A549 (cell line): ENCODE measurements around the gene REPS2. TPM values are rescaled to one million over a fixed set of nuclear protein-coding genes. Genes with fewer than 3 reads are reported as not detected.

Experiments
- ATAC-seq, 2 experiments: fragments of 200-7000 bp in 1 of 2; fragments of >200 bp in 1 of 2; cut with Nextera tagmentation in 1 of 2; cut with Tn5 transposase in 1 of 2; 3 replicates each; pipeline versions ENCODE4 v1.8.0 to v1.9.1; 2018 to 2020; ENCODE audit warnings: mild to moderate bottlenecking in 1 of 2, moderate library complexity in 1 of 2
- CTCF ChIA-PET: fragments of 300-600 bp; sonication (Branson Sonifier 250); formaldehyde crosslinking; extraction: SDS; loops from one replicate; lab custom pipeline; 2021; ENCODE audit warnings: antibody characterized with exemption, inconsistent platforms; lab: Yijun Ruan, JAX
- POLR2A ChIA-PET: fragments of 350-600 bp; formaldehyde crosslinking; extraction: SDS; loops from one replicate; lab custom pipeline; 2021; ENCODE audit warnings: antibody characterized with exemption, inconsistent platforms; lab: Yijun Ruan, JAX
- DNase-seq, 2 experiments: peaks; one replicate each; pipeline versions ENCODE4 v3.0.0 to v3.0.0-alpha.2; 2011 to 2016; ENCODE audit warnings: low read depth in 1 of 2, low spot score in 1 of 2
- FAIRE-seq: peaks from 2 replicates; lab custom pipeline; 2011; peaks lifted over from hg19 to GRCh38; lab: Jason Lieb, UNC
- H3K27ac ChIP-seq, 2 experiments: fragments of >200 bp; sonication (Bioruptor Twin); formaldehyde crosslinking; 3 replicates each; pipeline ENCODE4 v1.5.1; 2016 to 2017
- H3K4me1 ChIP-seq: fragments of >200 bp; sonication (Bioruptor Twin); formaldehyde crosslinking; 3 replicates; pipeline ENCODE4 v1.6.1; 2016
- H3K4me2 ChIP-seq: fragments of >200 bp; sonication (Bioruptor Twin); formaldehyde crosslinking; 3 replicates; pipeline ENCODE4 v1.6.1; 2016
- H3K4me3 ChIP-seq: fragments of >200 bp; sonication (Bioruptor Twin); formaldehyde crosslinking; 3 replicates; pipeline ENCODE4 v1.5.1; 2016
- H3K9me3 ChIP-seq: fragments of >200 bp; sonication (Bioruptor Twin); formaldehyde crosslinking; 3 replicates; pipeline ENCODE4 v1.6.1; 2016
- BHLHE40 ChIP-seq: IDR thresholded peaks from 2 replicates; pipeline ENCODE4 v1.6.1; 2012; ENCODE audit warnings: low read depth, low read length, inconsistent platforms
- CBX8 ChIP-seq: fragments of 200-600 bp; sonication (generic); IDR thresholded peaks from 2 replicates; pipeline ENCODE4 v1.6.1; 2016
- CHD2 ChIP-seq: fragments of 150-350 bp; IDR thresholded peaks from 2 replicates; pipeline ENCODE4 v1.6.1; 2014; ENCODE audit warnings: low read length; ENCODE audit not compliant: partially characterized antibody
- CHD4 ChIP-seq: fragments of 200-600 bp; sonication (generic); IDR thresholded peaks from 2 replicates; pipeline ENCODE4 v1.6.1; 2016; ENCODE audit warnings: antibody characterized with exemption, mild to moderate bottlenecking, borderline replicate concordance
- ELK1 ChIP-seq: fragments of 150-350 bp; IDR thresholded peaks from 2 replicates; pipeline ENCODE4 v1.6.1; 2014; ENCODE audit warnings: low read depth, mild to moderate bottlenecking, low read length
- EP300 ChIP-seq, 2 experiments: fragments of >200 bp; sonication (Bioruptor Twin); formaldehyde crosslinking; IDR thresholded peaks; 2 replicates in 1 of 2; 3 replicates in 1 of 2; pipeline ENCODE4 v1.6.1; 2016 to 2017
- FOSB ChIP-seq: fragments of 250-450 bp; sonication (Bioruptor Pico); IDR thresholded peaks from 2 replicates; pipeline ENCODE4 v1.5.0; 2020; ENCODE audit warnings: mild to moderate bottlenecking, moderate library complexity
- FOSL2 ChIP-seq, 2 experiments: fragments of 450-650 bp in 1 of 2; fragments of >200 bp in 1 of 2; sonication (Bioruptor Twin) in 1 of 2; formaldehyde crosslinking; IDR thresholded peaks; 2 replicates each; pipeline versions ENCODE4 v1.5.0 to v1.6.1; 2016 to 2020; ENCODE audit warnings: mild to moderate bottlenecking in 1 of 2, moderate library complexity in 1 of 2
- GATA3 ChIP-seq: IDR thresholded peaks from 2 replicates; pipeline ENCODE4 v1.6.1; 2012; ENCODE audit warnings: borderline replicate concordance
- HEYL ChIP-seq: fragments of 250-450 bp; sonication (Bioruptor Pico); IDR thresholded peaks from 2 replicates; pipeline ENCODE4 v1.8.0; 2021; ENCODE audit warnings: mild to moderate bottlenecking, moderate library complexity
- JUN ChIP-seq, 2 experiments: fragments of >200 bp; sonication (Bioruptor Twin); formaldehyde crosslinking; IDR thresholded peaks; 2 replicates in 1 of 2; 3 replicates in 1 of 2; pipeline ENCODE4 v1.6.1; 2016 to 2017
- MAX ChIP-seq: IDR thresholded peaks from 2 replicates; pipeline ENCODE4 v1.6.1; 2012
- NPAS2 ChIP-seq: fragments of 250-450 bp; sonication (Bioruptor Pico); IDR thresholded peaks from 2 replicates; pipeline ENCODE4 v1.8.0; 2022; ENCODE audit warnings: mild to moderate bottlenecking, moderate library complexity, borderline replicate concordance
- NR3C1 ChIP-seq: fragments of >200 bp; sonication (Bioruptor Twin); formaldehyde crosslinking; IDR thresholded peaks from 3 replicates; pipeline ENCODE4 v1.6.1; 2017
- PBX3 ChIP-seq: IDR thresholded peaks from 2 replicates; pipeline ENCODE4 v1.6.1; 2012
- PHF8 ChIP-seq: fragments of 200-600 bp; sonication (generic); IDR thresholded peaks from 2 replicates; pipeline ENCODE4 v1.6.1; 2016; ENCODE audit warnings: low read depth, mild to moderate bottlenecking, antibody characterized with exemption, moderate library complexity, borderline replicate concordance
- POLR2A ChIP-seq: IDR thresholded peaks from 2 replicates; pipeline ENCODE4 v1.6.1; 2012; ENCODE audit warnings: mild to moderate bottlenecking, low read length
- POLR2AphosphoS2 ChIP-seq: conservative IDR thresholded peaks from 2 replicates; pipeline ENCODE4 v1.6.1; 2012; ENCODE audit warnings: low read length, improper control_type of control experiment, inconsistent platforms
- RAD21 ChIP-seq, 2 experiments: fragments of >200 bp in 1 of 2; sonication (Bioruptor Twin) in 1 of 2; formaldehyde crosslinking in 1 of 2; IDR thresholded peaks in 1 of 2; conservative IDR thresholded peaks in 1 of 2; 2 replicates in 1 of 2; 3 replicates in 1 of 2; pipeline ENCODE4 v1.6.1; 2012 to 2018; ENCODE audit warnings: inconsistent platforms in 1 of 2
- REST ChIP-seq: fragments of 200-600 bp; sonication (generic); IDR thresholded peaks from 2 replicates; pipeline ENCODE4 v1.6.1; 2016; ENCODE audit warnings: antibody characterized with exemption, mild to moderate bottlenecking, moderate library complexity
- RFX5 ChIP-seq: fragments of 450-650 bp; IDR thresholded peaks from 2 replicates; pipeline ENCODE4 v1.7.1; 2014; ENCODE audit warnings: antibody characterized with exemption, mild to moderate bottlenecking, moderate library complexity
- SMC3 ChIP-seq: fragments of >200 bp; sonication (Bioruptor Twin); formaldehyde crosslinking; IDR thresholded peaks from 3 replicates; pipeline ENCODE4 v1.6.1; 2018; ENCODE audit warnings: inconsistent platforms
- SREBF2 ChIP-seq: fragments of 450-650 bp; IDR thresholded peaks from 2 replicates; pipeline ENCODE4 v1.6.1; 2014; ENCODE audit warnings: mild to moderate bottlenecking, moderate library complexity
- TFCP2L1 ChIP-seq: fragments of 250-450 bp; sonication (Bioruptor Pico); IDR thresholded peaks from 2 replicates; pipeline ENCODE4 v1.5.0; 2021; ENCODE audit warnings: mild to moderate bottlenecking
- TP53 ChIP-seq: fragments of 250-450 bp; sonication (Bioruptor Pico); IDR thresholded peaks from 2 replicates; pipeline ENCODE4 v1.5.0; 2021; ENCODE audit warnings: mild to moderate bottlenecking, moderate library complexity
- ZC3H11A ChIP-seq: fragments of 450-650 bp; IDR thresholded peaks from 2 replicates; pipeline ENCODE4 v1.6.1; 2014; ENCODE audit warnings: antibody characterized with exemption, mild to moderate bottlenecking
- ZFP36 ChIP-seq: fragments of 450-650 bp; IDR thresholded peaks from 2 replicates; pipeline ENCODE4 v1.6.1; 2014; ENCODE audit warnings: borderline replicate concordance; ENCODE audit not compliant: partially characterized antibody
- WGBS: methylation state at CpG from one replicate; pipeline ENCODE4 v1.1.6; 2017; ENCODE audit errors: missing lambda C conversion rate; 5-methylcytosine and 5-hydroxymethylcytosine counted together
- polyA plus RNA-seq, 4 experiments: library from polyadenylated mRNA; depleted of rRNA in 3 of 4; stranded (reverse); fragments of >200 nt; fragmentation: RNase III in 1 of 4; extraction: RNeasy Plus Mini Kit Qiagen cat#74134 plus additional on column Dnase treatment in 1 of 4; gene quantifications; 2 replicates in 3 of 4; 3 replicates in 1 of 4; pipeline ENCODE4 v1.2.3, GENCODE V29; 2011 to 2017

Gene REPS2
- polyA plus RNA-seq, 2 of the 4 experiments (the other 2 are of a cell fraction) = 0.17 to 0.76 TPM

- 11% methylated on average over 1 of the region's 3 CpGs for WGBS
- ATAC-seq (no peak), DNase-seq (no peak), FAIRE-seq (no peak)
- ChIA-PET CTCF (interaction anchor here (0.9 to 2.6 kb wide), 3 partner anchors 10 to 126 kb away, joined by 3 to 6 read pairs (median 4); partner anchors contain the start of gene REPS2), POLR2A (no interaction called here)
- Histone ChIP-seq H3K4me2 (no peak overlapping the region), H3K4me1 (no peaks in the 10 kb centered on the region), H3K4me3 (no peak overlapping the region), H3K27ac (no peak overlapping the region), H3K9me3 (no peaks in the 10 kb centered on the region)
- no peak for TF ChIP-seq TFCP2L1 (CRISPR knock-in tag)
- TF ChIP-seq SREBF2 = no peak
- no peak for TF ChIP-seq EP300 (IDR thresholded peaks at IDR 0.05)
- no peak for TF ChIP-seq BHLHE40
- no peak for TF ChIP-seq FOSL2 (IDR thresholded peaks at IDR 0.05)
- TF ChIP-seq FOSL2 (CRISPR knock-in tag; IDR thresholded peaks at IDR 0.05) = no peak
- TF ChIP-seq NPAS2 (CRISPR knock-in tag) = no peak
- no peak for TF ChIP-seq PBX3
- TF ChIP-seq HEYL (CRISPR knock-in tag) = no peak
- TF ChIP-seq POLR2AphosphoS2 = no peak
- TF ChIP-seq RAD21 (conservative IDR thresholded peaks at IDR 0.05 in 1 of 2, IDR thresholded peaks at IDR 0.05 in 1 of 2) = no peak
- TF ChIP-seq MAX = no peak
- TF ChIP-seq REST = no peak
- TF ChIP-seq RFX5 = no peak
- no peak for TF ChIP-seq JUN (IDR thresholded peaks at IDR 0.05)
- no peak for TF ChIP-seq POLR2A
- TF ChIP-seq PHF8 = no peak
Measured at GRCh38 chrX:17072721-17073230, 126.3 kb downstream of the REPS2 start.

- ChIA-PET POLR2A (no interaction called here), CTCF (no interaction called here)
- no peaks in the 10 kb centered on the region for H3K4me1 ChIP-seq
- H3K27ac ChIP-seq = no peak overlapping the region
- H3K9me3 ChIP-seq = no peaks in the 10 kb centered on the region
- TF ChIP-seq SMC3 (no peak), GATA3 (no peak), MAX (no peak), JUN (IDR thresholded peaks at IDR 0.05) (no peak), CBX8 (no peak), CHD4 (no peak), TP53 (CRISPR knock-in tag) (no peak), ZFP36 (no peak), FOSB (no peak), NR3C1 (no peak), ELK1 (no peak), CHD2 (no peak), ZC3H11A (no peak), EP300 (IDR thresholded peaks at IDR 0.05) (no peak), REST (no peak)
- no peak for ATAC-seq
- FAIRE-seq = no peak
- no peak for DNase-seq
- H3K4me3 ChIP-seq = no peak overlapping the region
- WGBS = 2% methylated on average over 2 of the region's 2 CpGs
- no peak overlapping the region for H3K4me2 ChIP-seq
Measured at GRCh38 chrX:17075004-17075403, 128.5 kb downstream of the REPS2 start.
